Transverse colon (tissue), 4 donors: ENCODE data around the gene CFAP299.

Source experiments
- CTCF ChIP-seq, 5 experiments: fragments of 200-600 bp in 3 of 5; fragments of 450-650 bp in 2 of 5; sonication (generic) in 3 of 5; IDR thresholded peaks; 1 replicate in 2 of 5; 2 replicates in 3 of 5; pipeline ENCODE4 v1.5.1; 2016 to 2017; ENCODE audit warnings: antibody characterized with exemption in 5 of 5, inconsistent platforms in 3 of 5, mild to moderate bottlenecking in 2 of 5, moderate library complexity in 1 of 5
- EP300 ChIP-seq: sonication (generic); formaldehyde crosslinking; IDR thresholded peaks from one replicate; pipeline ENCODE4 v1.6.1; 2017; ENCODE audit warnings: antibody characterized with exemption, low read depth
- POLR2AphosphoS5 ChIP-seq, 3 donors: sonication (generic); formaldehyde crosslinking; IDR thresholded peaks; one replicate each; pipeline ENCODE4 v1.6.1; 2016; ENCODE audit warnings: antibody characterized with exemption in 3 of 3

GRCh38 chr4:80710748-80711451 lies 375.4 kb downstream of the CFAP299 start:
- no peak for TF ChIP-seq POLR2AphosphoS5 (IDR thresholded peaks at IDR 0.05)
- TF ChIP-seq EP300 = no peak
- TF ChIP-seq CTCF (IDR thresholded peaks at IDR 0.05) = no peak
